GM18868 (cell line): ENCODE measurements around the gene COLQ.
"Not testable (repeated sequence)": the region's sequence is repeated elsewhere in the genome, so short reads cannot be mapped to it uniquely, and the experiment has no call there.

Source experiments
- ATAC-seq: cut with Tn5 transposase; IDR thresholded peaks from one replicate; pipeline ENCODE4 v1.9.1; 2021; ENCODE audit warnings: mild to moderate bottlenecking, moderate library complexity; ENCODE audit not compliant: unreplicated experiment

Gene COLQ

DNA sequence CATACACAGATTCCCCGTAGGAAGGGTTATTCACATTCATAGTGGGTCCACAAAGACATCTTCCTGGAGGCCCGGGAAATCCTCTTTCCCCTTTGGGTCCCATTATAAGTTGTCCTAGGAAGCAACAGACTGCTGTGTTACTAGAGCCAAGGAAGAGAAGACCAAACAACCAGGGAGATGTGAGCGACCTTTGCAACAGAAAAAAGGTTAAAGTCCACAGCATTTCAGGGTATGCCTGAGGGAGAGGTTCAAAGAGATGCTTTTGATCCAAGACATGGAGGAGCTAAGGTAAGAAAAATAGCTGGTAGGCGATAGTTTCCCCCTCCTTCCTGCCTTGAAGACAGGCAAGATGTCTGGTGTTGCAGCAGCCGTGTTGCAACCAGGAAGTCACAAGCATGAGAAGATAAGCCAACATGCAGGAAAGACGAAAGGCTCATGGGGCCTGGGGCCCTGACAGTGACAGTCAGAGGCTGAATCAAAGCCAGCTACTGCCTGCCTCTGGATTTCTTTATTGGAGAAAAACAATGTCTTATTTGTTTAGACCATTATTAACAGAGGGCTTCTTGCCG lies 63.2 kb downstream of the COLQ start:
- no peak for ATAC-seq

DNA sequence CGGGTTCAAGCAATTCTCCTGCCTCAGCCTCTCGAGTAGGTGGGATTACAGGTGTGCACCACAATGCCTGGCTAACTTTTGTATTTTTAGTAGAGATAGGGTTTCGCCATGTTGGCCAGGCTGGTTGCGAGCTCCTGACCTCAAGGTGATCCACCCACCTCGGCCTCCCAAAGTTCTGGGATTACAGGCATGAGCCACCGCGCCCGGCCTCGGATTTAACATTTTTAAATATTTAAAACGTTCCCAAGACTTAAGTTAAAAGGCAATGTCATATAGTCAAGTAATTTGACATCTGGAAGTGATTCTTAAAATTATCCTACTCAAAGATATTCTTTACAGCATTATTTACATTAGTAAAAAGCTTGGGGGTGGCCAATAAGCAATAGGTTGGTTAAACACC lies 64.6 kb downstream of the COLQ start:
- ATAC-seq: not testable (repeated sequence)

DNA sequence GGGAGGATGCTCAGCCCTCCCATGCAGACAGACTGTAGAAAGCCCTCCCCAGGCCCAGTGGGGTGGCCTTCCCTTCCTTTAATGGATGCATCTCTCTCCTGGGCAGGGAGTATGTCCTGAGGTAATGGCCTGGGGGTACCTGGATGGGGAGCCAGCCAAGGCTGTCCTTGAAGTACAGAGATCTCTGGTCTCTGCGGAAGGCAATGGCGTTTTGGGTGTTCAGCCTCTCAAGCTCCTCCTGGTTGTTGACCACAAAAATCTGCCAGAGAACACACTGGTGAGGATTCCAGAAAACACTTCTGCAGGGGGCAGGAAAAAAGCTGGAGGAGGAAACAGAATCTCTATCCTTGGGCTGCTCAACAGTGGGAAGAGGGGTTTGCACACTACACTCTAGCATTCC lies 65.2 kb downstream of the COLQ start:
- ATAC-seq: no peak

DNA sequence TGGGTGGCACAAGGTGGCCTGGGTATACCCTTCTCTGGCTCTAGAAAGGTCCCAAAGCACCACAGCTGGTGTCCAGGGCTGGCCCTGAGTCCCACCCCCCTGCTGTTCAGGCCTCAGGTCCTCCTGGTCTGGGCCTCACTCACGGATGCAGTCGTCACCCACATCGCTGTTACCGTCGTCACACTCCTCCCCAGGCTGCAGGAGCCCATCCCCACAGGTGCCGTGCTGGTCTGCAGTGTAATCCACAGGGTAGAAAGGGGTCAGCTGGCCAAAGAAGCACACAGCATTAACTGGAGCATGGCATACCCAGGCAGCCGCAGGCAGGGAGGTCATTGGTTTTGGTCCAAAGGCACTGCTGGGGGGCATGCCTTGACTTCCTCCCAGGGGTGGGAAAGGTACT lies 65.8 kb downstream of the COLQ start:
- no peak for ATAC-seq

DNA sequence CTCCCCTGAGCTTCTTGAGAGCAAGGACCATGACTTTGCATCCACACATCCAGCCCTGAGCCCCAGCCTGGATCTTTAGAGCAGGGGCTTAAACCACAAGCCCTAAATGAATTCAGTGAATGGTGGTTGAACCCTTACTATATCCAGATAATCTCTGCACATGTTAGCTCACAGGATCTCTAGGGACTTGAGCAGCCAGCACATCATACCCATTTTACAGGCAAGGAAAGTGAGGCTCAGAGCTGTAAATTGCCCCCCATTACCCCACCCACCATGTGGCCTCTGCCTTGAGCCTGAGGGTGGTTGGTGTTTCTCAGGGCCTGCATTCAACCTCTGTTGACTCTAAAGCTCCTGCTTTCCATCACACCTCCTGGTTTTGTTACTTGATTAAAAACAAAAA lies 66.5 kb downstream of the COLQ start:
- ATAC-seq: no peak

DNA sequence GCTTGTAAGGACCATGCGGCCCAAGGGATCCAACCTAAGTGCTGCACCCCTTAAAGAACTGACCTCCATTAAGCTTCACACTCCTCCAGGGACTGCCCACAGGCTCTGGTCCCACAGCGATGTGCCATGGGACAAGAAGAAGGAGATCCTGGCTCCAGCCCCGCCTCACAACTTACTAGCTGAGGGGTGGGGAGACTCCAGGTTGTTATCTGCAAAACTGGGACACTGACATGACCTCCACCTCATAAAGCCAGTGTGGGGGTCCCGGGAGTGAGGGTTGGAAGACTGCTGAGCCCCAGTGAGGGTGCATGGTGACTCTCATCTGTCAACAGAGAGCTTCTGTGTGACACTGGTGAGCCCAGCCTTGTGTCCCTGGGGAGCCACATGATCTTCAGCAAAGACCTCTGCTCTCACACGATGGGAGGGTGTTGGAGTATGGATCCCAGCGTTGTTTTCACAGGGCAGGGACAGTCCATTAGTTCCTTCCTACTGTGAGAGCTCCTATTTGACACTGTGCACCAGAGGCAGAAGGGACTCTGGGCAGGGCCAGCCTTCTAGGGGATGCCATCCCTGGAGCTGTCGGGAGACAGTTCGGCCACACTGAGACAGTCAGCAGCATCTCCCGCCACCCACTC lies 67.4 kb downstream of the COLQ start:
- no peak for ATAC-seq

DNA sequence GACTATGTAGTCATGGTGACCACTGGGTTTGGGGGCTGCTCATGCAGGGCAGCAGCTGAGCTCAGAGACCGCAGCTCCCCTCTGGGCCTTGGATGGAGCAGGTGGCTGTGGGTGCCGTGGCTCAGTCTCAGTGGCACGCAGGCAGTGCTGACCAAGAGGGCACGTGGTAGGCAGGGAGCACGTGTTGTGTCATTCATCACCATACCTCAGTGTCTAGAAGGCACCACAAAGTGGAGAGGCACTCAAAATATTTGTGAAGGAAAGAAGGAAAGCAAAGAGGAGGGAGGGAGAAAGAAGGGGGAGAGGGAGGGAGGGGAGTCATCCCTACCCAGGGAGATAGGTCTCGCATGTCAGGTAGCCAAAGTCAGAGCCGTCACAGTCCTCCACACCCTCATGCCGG lies 68.0 kb downstream of the COLQ start:
- no peak for ATAC-seq

DNA sequence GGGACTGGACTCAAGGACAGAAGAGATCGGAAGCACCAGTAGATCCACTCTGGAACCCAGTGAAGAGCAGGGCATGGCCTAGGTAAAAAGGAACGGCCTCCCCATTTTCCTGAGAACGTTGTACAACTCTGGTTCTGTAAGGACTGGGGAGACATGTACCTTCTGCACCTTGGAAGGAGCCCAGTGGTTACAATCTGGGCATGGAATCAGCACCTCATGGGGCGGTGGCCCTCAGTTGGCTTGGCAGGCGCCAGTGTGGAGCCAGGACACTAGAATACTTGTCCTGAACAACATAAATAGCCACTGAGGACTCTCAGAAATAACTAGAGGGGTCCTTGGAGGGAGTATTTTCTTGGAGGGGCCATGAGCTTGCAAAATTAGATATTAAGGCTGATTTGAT lies 68.5 kb downstream of the COLQ start:
- no peak for ATAC-seq

DNA sequence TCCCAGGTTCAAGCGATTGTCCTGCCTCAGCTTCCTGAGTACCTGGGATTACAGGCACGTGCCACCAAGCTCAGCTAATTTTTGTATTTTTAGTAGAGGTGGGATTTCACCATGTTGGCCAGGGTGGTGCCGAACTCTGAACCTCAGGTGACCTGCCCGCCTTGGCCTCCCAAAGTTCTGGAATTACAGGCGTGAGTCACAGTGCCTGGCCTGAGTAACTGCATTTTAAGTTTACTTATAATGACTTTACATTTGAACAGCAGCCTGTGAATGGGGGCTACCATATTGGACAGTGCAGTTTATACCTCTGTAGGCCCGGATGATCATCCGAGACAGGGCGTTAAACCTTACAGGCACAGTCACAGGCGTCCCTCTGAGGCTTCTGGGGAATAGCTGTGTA lies 69.3 kb downstream of the COLQ start:
- ATAC-seq: no peak

DNA sequence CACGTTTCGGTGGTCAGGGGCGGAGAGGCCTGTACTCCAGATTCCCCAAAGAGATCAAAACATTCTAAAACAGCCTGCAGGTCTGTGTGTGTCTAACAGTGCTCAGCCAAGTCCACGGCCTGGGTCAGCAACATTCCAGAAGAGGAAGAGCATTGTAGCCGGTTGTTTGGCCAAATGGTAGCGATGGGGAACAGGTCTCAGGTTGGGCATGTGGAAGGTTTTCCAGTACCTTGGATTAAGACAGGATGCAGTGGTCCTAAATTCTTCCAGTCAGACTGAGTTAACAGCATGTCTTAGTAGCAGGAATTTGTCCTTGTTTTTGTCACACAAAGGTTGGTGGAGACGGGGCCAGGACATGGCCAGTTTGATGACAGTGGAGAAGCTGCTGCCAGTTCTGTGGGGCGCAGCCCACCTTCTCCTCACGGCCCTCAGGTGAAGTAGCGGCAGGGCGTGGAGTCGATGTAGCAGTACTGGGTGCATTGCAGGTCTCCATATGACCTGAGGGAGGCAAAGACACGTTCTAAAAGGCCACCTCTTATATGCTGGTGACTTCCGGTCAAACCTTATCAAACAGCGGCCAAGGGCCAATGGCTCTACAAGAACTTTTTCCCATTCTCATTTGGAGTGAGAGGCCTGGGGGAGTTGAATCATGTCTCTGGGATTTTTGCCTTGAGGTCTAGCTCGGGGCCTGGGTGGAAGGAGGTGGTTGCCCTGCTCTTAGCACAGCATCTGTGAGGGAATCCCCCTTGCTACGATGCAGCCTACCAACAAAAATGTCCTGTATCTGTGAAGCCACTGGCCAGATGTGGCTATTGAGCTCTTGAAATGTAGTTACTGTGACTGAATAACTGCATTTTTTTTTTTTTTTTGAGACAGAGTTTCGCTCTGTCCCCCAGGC lies 70.0 kb downstream of the COLQ start:
- no peak for ATAC-seq

DNA sequence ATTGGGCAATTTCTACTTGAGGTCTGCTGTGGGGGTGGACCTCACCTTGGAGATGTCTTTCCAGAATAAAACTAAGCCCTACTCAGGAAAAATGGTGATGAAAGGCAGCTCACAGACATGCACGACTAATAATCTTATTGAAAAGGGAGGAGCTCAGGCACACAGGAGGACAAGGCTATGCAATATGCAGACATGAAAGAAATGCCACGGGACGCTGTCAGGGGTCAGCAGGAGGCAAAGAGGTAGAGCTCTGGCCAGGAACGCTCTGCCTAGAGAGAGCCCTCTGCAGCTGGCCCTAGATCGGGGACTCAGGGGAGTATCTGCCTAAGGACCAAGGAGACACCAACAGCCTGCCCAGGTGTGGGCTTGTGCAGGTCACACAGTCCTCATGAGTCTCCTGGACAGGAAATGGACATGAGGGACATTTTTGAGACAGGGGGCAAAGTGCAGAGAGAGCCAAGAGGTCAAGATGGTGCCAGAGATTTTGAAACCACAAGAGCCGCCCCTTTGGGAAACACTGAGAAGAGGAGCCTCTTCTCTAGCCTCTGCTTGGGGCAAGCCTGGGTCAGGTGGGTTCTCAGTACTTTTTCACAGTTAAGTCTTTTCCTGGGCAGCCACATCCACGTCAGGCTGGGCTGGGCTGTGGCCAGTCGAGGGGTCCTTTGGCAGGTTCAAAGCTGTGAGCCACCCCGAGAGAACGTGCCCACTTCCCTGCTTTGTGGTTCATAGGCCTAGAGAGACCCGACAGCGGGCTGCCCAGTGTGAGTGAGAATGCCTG lies 70.9 kb downstream of the COLQ start:
- ATAC-seq: no peak

DNA sequence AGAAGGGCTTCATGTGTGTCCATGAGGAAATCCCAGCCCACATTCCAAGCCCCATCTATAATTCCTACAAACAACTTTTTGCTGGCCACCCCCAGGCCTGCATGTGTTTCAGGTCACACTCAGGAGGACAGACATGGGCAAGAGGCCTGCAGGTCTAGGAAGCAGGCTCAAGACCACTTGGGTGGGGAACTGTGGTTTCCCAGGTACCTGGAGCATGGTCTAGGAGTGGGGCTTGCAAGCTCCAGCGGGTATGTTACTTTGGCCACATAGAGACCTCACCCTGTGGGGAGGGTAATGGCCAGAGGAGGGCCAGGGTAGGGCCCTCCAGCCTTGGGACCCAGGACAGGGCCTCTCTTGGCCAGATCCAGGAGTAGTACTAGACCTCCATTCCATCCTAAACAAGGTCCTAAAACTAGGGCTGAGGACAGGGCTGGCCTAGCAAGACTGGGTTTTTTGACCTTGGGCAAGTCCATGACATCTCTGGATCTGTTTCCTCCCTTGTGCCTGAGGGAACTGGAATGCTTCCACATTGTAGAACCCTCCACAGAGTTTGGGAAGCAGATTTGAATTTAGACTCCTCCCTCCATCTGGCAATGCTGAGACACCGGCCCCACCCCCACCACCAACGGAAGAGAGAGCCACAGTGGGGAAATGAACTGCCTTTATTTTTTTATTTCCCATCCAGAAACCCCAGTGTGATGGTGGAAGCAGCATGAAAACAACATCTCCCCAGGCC lies 71.8 kb downstream of the COLQ start:
- ATAC-seq: no peak

DNA sequence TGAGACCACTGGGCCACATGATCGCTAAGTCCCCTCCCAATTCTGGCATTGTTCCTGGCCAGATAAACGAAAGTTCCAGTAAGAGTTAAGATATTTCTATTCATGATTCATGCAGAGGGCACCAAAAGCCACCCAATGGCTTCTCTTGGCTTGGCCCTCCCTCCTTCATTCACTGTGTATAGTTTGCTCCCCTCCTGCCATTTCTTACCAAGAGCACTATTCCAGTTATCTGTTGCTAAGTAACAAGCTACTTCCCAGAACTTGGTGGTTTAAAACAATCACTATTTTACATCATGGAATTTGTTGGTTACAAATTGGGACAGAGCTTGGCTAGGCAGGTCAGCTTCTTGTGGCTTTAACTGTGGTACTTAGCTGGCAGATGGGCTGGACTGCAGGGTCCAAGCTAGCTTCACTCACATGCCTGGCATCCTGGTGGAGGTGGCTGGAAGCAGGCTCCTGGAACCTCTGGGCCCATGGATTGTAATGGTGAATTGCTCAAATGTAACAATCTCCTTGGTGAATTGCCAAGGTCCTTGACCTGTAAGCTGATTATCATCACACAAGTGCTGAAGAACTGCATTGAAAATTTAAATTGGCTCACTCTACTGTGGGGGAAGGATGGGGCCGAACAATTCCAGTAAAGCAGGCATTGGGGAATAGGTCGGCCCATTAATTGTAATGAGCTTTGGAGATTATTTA lies 77.5 kb downstream of the COLQ start:
- ATAC-seq: no peak

DNA sequence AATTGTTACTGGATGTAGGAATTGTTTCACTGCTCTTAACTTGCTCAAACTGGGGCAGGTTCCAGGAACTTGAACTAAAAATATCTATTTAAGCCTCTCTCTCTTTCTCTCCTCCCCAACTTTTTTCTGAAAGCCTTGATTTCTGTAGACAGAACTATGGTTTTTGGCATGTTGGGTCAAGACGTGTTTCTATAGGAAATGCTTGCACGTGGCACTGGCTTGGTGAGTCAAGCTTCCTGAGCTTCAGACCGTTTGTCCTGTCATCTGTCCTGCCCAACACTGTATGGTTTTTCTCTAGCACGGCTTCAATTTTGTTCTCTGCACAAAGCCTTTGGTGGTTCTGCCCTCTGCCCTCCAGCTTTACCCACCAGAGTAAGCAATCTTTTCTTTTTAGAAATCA lies 80.6 kb downstream of the COLQ start:
- no peak for ATAC-seq

DNA sequence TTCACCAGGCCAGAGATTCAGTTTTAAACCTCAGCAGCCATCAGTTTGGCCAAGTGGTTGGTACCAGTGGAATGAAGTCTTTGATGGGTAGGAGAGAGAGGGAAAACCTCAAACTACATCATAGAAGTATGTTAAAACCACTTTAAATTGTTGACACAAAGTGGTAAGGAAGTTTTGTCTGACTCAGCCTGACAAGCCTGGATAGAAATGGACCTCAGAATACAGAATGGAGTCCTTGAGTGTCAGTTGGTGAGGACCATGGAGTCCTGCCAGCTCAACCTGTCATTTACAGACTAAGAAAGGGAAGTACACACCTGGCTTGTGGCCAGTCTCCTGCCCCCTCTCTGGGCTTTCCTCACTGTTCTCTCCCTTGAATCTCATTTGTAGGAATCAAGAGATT lies 82.0 kb downstream of the COLQ start:
- no peak for ATAC-seq

DNA sequence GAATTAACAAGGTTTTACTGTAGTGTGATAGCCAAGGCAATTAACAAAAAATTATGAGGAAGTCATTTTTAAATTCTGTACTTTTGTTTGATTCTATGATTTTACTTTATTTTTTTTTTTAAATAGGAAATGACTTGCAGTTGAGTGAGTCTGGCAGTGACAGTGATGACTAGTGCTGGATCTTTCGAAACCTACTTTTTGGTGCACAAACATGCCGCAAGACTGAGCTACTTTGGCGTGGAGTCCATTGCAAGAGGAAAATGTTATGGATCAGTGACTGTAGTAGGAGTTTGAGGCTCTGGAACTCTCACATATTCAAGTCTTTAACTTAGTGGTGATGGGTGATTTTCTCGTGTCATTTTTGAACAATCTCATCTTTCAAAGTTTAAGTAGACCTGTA lies 82.5 kb downstream of the COLQ start:
- no peak for ATAC-seq

DNA sequence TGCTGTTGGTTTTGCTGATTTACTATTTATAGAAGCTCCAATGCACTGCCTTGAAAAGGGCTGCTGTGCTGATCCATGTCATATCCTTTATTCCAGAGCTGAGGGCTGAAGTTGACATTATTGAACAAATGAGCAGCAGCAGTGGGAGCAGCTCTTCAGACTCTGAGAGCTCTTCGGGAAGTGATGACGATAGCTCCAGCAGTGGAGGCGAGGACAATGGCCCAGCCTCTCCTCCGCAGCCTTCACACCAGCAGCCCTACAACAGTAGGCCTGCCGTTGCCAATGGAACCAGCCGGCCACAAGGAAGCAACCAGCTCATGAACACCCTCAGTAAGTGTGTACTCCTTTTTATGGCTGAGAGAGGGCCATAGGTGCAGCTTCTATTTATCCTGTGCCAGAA lies 85.3 kb downstream of the COLQ start:
- no peak for ATAC-seq

DNA sequence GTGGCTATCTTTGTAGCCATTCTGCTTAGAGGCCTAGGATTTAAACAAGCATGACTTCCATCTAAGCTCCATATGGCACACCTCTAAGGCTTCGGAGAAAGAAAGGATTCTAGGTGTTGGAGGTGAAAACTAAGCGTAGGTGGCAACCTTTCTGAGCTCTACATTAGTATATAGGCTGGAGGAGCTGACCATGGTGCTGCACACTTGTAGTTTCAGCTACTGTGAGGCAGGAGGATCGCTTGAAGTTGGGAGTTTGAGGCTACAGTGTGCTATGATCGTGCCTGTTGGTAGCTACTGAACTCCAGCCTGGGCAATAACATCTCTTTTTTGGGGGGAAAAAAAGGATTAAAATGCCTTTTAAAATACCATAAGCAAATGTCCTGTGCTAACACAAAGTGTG lies 86.8 kb downstream of the COLQ start:
- ATAC-seq: no peak

DNA sequence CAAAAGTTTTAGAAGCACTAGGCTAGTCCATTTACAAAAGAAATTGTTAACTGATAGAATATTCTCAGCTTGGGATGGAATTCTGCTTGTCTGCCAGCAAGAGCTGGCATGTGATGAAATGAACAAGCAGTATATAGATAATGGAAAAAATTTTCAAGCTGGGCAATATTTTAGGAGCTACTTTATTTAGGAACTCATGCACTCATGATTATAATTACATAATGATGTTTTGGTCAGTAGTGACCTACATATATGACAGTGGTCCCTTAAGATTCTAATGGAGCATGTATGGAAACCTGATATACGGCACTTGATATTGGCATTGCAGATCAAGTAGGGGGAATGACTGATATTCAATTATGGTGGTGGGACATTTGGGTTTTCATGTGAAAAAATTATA lies 88.0 kb downstream of the COLQ start:
- ATAC-seq: no peak

DNA sequence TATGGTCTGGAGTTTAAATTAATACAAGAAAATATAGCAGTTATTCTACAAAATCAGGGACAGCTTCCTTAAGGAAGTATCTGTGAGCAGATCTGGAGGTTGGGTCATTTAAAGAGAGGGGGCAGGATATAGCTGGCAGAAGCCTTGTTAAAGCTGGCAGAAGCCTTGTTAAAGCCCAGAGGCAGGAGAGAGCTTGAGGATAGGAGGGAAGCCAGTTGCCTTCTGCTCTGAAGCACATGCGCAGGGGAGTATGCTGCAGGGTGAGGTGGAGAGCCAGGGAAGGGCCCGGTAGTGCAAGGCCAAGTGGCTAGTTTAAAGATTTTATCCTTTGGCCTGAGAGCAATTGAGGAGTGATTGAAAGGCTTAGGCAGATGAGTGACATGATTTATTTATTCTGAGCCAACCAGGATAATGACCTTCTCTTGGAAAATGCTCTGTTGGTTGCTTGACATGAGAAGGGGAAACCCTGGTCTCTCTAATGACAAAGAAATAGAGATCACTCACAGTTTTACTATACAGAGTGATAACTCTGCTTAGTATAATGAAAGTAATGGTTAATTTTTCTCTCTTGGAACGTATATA lies 90.2 kb downstream of the COLQ start:
- no peak for ATAC-seq
